HG02610 (cell line): Measurements from ENCODE around the gene DHRS4L2.
"Not testable (repeated sequence)": the region's sequence is repeated elsewhere in the genome, so short reads cannot be mapped to it uniquely, and the experiment has no call there.

Experiments used
- ATAC-seq: cut with Tn5 transposase; IDR thresholded peaks from one replicate; pipeline ENCODE4 v1.9.1; 2021; ENCODE audit warnings: mild to moderate bottlenecking, moderate library complexity; ENCODE audit not compliant: unreplicated experiment

DHRS4L2 gene

DNA sequence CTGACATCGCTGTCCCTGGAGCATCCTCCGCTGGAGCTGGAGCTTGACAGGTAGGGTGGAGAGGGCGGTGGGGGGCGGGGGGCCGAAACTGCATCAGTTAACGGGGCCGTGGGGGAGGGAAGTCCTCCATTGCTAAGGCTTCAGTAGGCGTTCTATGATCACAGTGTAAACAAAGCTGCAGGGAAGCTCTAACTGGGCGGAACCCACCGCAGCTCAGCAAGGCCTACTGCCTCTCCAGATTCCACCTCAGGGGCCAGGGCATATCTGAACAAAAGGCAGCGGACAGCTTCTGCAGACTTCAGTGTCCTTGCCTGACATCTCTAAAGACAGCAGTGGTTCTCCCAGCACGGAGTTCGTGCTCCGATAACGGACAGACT lies 18.5 kb upstream of the DHRS4L2 start:
- not testable (repeated sequence) for ATAC-seq

DNA sequence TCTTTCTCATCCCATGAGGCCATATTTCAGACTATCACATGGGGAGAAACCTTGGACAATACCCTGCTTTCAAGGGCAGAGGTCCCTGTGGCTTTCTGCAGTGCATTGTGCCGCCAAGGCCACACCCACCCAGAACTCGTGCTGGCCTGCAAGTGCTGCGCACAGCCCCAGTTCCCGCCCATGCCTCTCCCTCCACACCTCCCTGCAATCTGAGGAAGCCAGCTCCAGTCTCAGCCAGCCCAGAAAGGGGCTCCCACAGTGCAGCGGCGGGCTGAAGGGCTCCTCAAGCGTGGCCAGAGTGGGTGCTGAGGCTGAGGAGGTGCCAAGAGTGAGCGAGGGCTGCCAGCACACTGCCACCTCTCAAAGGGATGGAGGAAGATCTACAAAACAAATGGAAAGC lies 15.6 kb upstream of the DHRS4L2 start:
- not testable (repeated sequence) for ATAC-seq

DNA sequence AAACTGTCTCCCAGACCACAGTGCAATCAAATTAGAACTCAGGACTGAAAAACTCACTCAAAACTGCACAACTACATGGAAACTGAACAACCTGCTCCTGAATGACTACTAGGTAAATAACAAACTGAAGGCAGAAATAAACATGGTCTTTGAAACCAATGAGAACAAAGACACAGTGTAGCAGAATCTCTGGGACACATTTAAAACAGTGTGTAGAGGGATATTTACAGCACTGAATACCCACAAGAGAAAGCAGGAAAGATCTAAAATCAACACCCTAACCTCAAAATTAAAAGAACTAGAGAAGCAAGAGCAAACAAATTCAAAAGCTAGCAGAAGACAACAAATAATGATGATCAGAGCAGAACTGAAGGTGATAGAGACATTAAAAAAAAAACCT lies 14.7 kb upstream of the DHRS4L2 start:
- ATAC-seq: not testable (repeated sequence)

DNA sequence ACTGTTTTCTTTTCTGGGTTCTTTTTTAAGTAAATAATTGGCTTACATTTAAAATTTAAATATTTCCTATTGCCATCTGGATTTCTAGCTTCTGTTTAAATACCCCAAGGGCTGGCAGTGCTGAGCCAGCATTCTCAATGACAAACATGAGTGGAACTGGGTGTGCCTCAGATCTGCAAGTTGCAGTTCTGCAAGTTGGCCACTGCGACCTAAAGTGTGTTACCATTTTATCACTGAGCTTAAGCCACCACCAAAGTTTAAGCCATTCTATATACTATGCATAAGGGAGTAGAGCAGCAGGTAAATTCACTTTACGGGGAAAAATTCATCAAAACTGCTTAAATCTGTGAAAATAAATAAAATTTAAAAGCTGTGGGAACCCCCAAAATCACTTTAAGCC lies 11.5 kb upstream of the DHRS4L2 start:
- ATAC-seq: not testable (repeated sequence)

DNA sequence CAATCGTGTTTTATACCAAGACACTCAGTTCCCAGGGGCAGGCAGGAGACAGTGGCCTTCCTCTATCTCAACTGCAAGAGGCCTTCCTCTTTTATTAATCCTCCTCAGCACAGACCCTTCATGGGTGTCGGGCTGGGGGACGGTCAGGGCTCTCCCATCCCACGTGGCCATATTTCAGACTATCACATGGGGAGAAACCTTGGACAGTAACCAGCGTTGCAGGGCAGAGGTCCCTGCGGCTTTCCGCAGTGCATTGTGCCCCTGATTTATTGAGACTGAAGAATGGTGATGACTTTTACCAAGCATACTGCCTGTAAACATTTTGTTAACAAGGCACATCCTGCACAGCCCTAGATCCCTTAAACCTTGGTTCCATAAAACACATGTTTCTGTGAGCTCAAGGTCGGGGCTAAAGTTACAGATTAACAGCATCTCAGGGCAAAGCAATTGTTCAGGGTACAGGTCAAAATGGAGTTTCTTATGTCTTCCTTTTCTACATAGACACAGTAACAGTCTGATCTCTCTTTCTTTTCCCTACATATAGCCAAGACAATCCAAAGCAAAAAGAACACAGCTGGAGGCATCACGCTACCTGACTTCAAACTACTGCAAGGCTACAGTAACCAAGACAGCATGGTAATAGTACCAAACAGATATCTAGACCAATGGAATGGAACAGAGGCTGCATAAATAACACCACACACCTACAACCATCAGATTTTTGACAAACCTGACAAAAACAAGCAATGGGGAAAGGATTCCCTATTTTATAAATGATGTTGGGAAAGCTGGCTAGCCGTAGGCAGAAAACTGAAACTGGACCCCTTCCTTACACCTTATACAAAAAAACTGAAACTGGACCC lies 6.5 kb upstream of the DHRS4L2 start:
- not testable (repeated sequence) for ATAC-seq

DNA sequence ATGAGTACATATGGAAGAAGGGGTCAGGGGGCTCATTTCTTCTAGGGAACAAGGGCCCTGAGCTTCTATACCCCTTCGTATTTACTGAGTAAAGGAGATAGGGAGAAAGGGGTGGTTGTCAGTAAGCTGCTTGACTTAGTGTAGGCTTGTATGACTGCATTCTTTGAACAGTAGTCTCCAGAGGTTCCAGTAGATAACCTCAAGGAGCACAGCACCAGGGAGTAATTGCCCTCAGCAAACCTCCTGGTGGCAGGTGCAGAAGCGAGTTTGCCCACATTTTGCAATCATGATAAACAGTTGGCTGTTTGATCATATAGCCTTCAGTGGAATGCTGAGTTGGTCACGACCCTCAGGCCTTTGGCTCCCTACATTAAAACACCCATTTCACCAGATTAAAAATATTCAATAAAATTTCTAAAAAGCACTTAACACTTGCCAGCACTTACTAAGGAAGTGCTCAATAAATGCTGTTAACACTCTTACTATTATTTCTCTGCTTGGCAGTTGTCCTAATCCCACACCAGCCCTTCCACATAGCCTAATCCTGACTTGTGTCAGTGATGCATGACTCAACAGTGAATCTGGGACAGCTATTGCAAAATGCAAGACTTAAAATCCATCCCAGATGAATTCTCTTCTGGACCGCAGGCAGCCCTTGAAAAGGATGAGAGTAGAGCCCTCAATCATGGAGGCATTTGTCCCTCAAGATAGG lies 3.7 kb upstream of the DHRS4L2 start:
- ATAC-seq: no peak

DNA sequence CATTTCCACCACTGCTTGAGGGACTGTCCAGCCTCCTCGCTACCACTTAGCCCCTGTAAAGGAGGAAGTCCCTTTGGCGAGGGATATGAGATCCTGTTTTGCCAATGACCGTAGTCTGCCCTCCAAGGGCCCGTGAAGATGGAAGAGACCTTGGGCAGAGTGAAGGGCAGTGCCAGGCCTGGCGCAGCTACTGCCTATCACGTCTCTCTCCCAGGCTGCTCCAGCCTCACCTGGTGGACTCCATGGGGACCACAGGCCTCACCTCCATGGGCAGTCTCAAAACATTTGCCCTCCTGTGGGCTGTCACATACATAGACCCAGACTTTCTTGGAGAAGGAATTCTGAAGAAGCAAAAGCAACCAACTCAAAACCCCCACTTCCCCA lies 514 bp upstream of the DHRS4L2 start:
- not testable (repeated sequence) for ATAC-seq

DNA sequence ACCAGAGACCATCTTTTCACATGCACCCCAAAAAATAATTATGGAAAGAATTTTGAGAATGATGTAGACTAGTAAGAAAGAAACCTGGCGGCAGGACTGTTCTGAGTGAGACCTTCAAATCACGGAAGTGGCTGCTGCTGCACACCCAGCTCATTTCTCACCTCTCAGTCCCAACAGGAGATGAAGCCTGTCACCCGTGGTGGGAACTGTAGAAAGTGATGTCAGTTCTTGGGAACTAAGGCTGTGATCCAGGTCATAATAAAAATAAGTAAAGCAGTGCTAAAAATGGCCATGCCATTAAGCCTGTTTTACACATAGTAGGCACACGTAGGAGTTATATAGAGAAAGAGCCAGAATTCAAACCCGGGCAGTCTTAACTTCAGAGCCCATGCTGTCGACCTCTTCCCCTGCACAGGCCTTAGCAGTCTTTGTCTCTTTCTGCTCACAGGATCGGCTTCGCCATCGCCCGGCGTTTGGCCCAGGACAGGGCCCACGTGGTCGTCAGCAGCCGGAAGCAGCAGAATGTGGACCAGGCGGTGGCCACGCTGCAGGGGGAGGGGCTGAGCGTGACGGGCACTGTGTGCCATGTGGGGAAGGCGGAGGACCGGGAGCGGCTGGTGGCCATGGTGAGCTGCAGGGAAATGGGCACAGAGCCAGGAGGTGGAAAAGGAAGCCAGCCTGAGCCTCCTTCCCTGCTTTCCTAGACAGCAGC lies 1.2 kb downstream of the DHRS4L2 start:
- peak; percentile 57 for ATAC-seq

DNA sequence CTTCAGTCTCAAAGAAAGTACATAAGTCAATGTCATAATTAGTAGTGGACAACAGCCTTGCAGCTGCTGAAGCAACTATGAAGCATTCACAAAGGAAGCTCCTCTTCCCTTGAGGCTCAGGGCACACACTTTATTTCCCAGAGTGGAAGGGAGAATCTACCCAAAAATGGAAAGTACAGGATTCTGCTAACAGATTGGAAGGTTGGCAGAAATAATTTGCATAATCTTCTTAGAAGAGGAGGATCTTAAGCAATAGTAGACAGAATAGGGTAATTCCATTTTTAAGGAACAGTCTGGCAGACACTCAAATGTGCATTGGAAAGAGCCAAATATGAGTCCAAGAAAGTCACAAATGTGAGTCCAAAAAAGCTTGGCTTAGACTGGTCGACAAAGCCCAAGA lies 2.2 kb downstream of the DHRS4L2 start:
- not testable (repeated sequence) for ATAC-seq

DNA sequence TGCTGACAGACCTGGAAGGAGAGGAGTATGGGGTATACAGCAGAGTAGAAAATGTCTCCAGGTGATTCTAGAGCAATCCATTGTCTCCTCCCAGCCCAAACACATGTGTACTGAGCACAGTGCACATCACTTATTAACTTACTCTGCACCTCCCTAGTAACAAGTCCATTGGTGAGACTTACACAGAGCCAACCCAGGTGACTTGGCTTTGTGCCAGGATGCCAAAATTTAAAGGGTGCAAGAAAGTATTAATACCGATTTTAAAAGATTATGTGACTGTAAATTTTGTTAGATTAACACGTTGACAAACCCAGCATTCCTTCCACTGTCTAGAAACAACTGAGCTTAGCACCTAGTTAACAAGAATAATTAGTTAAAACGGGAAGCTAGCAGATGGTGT lies 4.3 kb downstream of the DHRS4L2 start:
- ATAC-seq: not testable (repeated sequence)

DNA sequence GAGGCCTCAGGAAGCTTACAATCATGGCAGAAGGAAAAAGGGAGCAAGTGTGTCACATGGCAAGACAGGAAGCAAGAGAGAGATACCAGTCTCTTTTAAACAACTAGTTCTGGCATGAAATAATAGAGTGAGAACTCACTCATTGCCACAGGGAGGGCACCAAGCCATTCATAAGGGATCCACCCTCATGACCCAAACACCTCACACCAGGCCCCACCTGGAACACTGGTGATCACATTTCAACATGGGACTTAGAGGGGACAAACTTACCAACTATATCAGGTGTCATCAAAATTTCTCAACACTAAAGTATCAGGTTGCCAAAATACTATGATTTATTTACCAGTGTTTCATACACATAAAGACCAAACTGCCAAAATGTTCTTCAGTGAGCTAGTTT lies 7.3 kb downstream of the DHRS4L2 start:
- ATAC-seq: not testable (repeated sequence)

DNA sequence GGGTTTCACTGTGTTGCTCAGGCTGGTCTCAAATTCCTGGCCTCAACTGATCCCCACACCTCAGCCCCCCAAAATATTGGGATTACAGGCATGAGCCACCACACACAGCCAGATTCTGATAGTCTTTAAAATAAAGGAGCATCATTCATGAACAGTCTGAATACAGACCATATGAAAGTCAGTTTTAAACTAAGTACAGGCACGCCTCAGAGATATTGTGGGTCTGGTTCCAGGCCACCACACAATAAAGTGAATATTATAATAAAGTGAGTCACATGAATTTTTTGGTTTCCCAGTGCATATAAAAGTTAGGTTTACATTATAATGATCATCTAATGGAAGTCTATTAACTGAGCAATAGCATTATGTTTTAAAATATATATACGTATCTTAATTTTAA lies 8.1 kb downstream of the DHRS4L2 start:
- not testable (repeated sequence) for ATAC-seq

DNA sequence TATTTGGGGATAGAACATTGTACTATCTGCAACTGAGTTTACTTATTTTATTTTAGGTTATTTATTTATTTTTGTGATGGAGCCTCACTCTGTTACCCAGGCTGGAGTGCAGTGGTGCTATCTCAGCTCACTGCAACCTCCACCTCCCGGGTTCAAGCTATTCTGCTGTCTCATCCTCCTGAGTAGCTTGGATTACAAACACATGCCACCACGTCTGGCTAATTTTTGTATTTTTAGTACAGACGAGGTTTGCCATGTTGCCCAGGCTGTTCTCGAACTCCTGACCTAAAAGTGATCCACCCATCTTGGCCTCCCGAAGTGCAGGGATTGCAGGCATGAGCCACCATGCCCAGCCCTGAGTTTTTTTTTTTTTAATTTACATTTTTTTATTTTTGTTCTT lies 10.9 kb downstream of the DHRS4L2 start:
- ATAC-seq: not testable (repeated sequence)

DNA sequence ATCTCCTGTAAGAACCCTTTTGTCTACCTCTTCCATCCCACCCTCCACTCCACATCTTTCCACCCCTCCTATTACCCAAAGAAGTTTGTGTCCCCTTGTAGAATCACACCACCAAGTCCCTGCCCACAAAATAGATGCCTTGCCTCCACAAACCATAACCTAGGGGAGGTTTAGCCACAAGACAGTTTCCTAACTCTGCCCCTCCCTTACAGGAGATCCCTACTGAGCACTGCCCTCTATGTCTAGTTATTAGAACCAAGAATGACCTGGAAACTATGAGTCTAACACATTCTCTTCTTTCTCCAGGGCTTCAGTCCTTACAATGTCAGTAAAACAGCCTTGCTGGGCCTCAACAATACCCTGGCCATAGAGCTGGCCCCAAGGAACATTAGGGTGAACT lies 12.3 kb downstream of the DHRS4L2 start:
- ATAC-seq: not testable (repeated sequence)

DNA sequence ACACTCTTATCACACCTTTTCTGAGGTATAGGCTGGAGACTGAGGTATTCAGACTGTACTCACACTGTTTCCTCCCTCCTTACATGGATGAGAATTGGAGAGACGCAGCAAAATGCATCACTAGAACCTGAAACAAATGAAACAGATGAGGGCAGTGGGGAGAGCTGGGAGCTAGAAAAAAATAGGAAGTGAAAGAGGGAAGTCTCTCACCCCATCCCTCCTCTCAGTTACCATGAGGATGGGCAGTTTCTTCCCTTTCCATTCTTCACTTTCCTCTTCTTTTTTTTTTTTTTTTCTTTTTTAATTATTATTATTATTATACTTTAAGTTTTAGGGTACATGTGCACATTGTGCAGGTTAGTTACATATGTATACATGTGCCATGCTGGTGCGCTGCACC lies 12.9 kb downstream of the DHRS4L2 start:
- not testable (repeated sequence) for ATAC-seq

DNA sequence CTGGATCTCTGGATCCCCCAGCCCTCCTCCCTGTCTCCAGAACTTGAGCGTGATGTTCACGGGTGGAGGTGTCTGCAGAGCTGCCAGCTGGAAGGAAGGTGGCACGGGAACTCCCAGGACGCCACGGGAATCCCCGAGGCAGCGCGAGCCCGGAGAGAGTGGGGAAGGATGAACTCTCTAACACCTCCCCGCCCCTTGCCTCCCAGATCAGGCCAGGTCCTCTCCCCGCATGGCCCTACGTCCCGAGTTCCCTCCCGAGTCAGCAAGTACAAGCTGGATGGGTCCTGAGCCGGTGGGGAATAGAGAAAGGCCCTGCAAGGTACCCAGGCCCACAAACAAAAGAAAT lies 17.7 kb downstream of the DHRS4L2 start:
- ATAC-seq: peak; percentile 35

DNA sequence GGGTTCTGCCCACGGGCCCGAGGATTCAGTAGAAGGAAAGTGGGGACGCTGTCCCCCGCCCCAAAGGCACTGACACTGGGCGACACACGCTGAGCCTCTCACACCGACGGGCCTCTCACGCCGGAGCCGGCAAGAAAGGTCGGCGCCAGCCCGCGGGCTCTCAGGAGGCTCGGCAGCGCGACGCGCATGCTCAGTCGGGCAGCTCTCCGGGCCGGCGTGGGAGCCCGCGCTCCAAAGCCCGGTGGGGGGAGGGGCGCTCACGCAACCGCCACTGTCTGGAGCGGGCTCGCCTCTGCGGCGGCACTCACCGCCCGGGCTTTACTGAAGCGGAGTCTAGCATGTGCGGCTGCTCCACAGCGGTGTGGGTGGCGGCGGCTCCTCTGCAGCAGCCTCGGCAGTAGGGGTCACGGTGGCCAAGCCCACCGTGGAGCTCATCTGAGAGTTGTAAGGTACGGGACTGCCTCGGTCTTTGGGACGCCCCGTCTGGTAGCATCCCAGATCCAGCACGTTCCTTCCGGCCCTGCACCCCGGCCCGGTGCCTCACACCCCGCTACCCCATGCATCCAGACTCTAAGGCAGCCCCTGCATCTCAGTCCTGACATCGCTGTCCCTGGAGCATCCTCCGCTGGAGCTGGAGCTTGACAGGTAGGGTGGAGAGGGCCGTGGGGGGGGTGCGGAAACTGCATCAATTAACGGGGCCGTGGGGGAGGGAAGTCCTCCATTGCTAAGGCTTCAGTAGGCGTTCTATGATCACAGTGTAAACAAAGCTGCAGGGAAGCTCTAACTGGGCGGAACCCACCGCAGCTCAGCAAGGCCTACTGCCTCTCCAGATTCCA lies 18.3 kb downstream of the DHRS4L2 start:
- peak; percentile 82 for ATAC-seq

DNA sequence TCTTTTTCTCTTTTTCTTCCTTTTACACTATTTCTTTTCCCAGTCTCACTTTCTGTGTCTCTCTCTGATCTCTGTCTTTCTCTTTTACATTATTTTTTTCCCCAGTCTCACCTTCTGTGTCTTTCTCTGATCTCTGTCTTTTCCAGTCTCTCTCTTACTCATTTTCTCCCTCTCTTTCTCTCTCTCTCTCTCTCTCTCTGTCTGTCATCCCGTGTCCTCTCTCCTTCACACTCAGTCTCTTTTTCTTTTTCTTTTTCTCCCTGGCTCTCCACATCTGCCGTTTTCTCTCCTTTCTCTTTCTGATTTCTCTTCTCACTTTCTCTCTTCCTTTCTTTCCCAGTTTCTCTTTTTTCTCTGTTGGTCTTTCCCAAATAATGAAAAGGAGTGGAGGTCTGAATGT lies 22.3 kb downstream of the DHRS4L2 start:
- ATAC-seq: no peak

DNA sequence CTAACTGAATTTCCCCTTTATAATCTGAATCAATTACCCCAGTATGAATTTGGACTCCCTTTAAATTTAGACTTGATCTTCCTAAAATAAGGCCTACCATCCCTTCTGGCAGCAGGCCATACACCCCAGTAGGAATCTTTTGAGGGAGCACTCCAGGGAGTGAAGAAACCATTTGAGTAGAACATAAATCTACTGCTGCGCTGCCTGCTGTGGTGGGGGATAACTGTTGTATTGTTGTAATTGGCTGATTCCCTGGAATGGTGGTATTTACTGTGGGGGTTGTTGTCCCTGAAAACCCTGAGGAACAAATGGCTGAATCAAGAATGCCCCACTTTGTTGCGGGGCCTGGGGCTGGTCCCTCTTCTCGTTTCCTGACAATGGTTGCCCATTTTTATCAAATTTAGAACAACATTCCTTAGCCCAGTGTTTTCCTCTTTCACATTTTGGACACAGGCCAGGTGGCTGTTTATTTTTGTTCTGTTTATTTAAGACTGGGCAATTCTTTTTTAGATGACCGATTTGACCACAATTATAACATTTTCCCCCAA lies 24.1 kb downstream of the DHRS4L2 start:
- not testable (repeated sequence) for ATAC-seq
